Measurements from ENCODE around the gene ZNF747.

The ZNF747 gene

DNA sequence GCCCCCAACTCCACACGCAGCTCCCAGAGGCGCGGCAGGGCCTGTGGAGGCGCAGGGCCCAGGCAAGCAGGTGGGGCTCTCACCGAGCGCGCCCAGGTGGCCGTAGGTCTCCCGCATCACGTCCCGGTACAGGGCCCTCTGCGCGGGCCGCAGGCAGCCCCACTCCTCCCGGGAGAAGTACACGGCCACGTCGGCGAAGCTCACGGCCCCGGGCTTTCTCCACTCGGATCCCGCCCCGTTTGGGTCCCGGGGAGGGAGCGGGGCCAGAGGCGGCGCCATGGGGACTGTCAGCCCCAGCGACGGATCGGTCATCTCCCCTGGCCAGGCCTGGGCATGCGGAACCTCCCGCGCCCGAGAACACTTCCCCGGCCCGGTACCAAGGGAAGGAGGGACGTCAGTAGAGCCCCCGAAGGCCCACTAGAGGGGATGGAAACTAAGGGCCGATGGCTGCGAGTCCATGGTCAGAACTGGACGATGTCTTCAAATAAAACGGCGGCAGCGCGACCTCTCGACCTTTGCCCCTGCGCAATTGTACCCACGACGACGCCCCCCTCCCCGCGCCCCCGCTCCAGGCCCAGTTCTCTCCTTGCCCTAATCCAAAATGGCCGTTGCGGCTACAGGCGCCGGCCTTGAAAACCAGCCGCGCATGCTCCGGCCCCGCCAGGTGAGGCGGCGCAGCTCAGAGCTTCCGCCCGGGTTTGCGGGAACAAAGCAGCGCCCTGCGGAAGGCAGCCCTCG is at the start of gene ZNF747:
ZNF747 (minus strand) TSS at position 491 of the 738 bp plus-strand sequence; CDS start at position 312, 179 bp downstream.
- DNase-seq, result peak; percentile 85

DNA sequence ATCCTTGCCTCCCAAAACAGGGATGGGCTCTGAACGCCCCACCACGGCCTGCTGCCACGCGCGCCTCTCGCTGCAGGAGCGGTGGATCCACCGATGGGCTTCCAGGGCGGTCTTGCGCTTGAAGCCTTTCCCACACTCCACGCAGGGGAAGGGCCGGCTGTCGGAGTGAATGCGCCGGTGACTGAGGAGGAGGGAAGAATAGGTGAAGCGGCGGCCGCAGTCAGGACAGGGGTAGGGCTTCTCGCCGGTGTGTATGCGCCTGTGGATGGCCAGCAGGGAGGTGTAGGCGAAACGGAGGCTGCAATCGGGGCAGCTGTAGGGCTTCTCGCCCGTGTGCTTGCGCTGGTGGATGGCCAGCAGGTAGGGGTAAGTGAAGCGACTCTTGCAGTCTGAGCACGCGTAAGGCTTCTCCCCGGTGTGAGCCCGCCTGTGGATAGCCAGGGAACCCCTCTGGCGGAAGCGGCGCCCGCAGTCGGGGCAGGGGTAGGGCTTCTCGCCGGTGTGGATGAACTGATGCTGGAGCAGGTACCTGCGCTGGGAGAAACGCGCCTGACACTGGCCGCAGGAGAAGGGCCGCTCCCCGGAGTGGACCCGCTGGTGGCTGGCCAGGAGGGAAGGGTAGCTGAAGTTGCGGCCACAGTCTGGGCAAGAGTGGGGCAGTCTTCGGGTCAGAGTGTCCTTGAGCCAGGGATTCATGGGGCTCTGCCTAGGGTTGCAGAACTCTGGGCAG is 48.1 kb upstream of the ZNF747 start:
- no peak for DNase-seq

DNA sequence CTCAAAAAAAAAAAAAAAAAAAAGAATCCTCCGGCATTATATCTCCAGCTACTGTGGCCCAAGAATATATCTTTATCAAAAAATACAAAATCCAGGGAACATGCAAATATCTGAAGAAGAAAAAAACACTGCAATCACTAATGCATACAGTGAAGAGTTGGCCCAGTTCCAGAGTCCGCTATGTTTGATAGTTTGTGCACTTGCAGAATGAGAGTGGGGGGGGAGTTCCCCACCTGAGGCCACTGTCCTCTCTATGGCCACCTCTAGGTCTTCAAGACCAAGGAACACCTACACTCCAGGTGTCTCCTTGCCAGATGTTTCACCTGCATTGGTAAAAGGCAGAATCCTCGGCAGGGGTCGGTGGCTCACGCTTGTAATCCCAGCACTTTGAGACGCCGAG is 46.8 kb upstream of the ZNF747 start:
- peak; percentile 3 for DNase-seq

DNA sequence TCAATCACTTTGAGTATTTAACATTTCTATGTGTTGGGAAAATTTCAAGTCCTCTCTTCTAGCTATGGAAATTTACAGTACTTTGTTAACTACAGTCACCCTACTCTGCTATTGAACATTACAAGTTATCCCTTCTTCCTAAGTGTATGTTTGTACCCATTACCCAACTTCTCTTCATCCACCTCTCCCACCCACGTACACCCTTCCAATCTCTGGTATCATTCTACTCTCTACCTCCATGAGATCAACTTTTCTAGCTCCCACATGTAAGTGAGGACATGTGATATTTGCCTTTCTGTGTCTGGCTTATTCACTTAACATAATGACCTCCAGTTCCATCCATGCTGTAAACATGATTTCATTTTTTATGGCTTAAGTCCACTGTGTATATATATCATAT is 40.0 kb upstream of the ZNF747 start:
- no peak for DNase-seq

DNA sequence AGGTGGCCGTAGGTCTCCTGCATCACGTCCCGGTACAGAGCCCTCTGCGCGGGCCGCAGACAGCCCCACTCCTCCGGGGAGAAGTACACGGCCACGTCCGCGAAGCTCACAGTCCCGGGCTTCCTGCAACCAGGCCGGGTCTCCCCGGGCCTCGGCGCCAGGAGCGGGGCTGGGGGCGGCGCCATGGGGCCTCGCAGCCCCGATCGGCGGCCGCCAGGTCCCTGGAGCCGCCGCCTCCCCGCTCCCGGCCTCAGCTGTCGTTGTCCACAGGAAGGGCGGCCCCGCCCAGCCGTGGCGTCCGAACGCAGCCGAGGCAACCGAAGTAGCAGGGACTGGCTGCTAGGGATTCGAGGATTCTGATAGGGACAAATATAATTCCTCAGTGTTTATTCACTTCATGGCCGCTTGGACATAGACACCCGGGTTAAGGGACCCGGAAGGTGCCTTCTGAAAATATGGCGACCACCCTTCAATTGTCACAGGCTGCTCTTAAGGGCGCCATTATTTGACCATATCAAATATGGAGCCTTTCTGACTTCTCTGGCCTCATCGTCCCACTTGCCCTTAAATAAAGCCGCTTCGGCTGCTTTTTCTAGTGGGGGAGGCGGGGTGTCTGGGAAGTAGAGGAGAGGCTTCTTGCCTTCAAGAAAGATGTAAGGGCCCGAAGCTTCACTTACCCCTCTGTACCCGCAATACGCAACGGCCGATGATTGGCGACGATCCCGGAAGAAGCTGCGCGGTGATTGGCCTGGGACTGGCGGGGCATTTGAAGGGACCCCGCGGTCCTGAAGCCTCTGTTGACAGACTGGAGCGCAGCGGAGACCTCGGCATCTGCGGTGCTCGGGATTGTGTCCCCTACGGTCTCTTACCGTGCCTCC is 37.0 kb upstream of the ZNF747 start, which contains the start of gene ZNF688:
ZNF688 (minus strand) TSS at position 270 of the 878 bp plus-strand sequence; CDS start at position 185, 85 bp downstream.
- peak; percentile 99 for DNase-seq

DNA sequence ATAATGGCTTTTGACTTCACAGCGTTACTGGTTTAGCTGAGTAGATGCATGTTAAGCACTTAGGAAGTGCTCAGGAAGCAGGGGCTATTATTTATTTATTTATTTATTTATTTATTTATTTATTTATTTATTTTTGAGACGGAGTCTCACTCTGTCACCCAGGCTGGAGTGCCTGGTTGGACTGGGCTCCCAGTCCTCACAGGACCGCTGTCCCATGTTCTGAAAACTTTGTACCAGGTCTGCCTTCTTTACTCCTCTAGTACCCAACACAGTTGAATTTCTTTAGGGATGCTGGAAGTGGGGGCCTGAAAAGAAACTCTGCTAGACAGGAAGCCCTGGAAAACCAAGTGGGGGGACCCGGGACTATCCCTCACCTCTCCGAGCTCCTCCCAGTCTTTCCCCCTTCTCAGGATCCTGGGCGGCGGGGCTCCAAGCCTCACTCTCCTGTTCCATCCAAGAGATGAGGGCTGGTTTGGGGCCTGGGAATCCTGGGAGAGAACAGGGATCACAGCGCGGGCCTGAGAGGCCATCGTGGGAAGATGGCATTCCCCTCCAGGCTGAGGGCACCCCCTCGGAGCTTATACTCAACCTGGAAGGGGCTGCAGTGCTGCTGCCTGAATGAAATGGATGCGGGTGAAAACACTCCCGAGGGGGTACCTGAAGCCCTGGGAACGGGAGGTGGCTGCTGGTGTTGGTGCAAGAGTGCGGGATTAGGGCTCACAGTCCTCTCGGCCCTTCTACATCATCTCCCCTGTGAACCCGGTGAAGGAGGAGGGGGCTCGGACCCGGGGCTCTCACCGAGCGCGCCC is 36.2 kb upstream of the ZNF747 start:
- peak; percentile 60 for DNase-seq

DNA sequence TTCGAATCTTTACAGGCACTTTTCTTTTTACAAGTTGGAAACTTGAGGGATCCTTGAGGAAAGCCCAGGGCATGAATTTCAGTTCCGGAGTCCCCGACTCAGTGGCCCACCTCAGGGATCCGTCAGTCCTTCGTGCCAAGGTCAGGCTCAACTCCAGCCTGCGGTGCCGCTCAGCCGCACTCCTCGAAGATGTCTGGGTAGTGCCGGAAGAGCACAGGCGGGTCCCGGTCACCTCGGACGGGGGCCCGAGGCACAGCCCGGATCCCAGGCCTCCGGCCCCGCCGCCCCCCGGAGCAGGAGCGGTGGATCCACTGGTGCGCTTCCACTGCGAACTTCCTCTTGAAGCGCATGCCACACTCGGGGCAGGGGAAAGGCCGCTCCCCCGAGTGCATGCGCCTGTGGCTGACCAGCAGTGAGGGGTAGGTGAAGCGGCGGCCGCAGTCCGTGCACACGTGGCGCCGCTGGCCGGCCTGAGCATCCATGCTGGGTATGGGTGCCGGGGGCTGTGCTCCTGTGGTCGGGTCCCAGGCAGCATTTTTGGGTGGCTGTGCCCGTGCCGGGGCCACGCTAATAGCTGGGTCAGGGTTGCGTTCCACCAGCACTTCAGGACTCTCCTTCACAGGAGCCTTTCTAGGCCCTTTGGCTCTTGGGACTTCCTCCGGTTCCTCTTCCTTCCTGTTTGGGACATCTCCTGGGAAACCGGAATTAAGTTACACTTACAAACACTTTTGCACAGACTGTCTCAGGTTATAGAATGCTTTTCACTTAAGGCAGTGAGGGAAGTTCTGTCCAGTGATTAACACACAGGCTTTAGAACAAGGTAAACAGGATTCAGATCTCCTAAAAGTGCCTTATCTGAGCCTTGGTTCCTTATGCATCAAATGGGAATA is 35.3 kb upstream of the ZNF747 start:
- DNase-seq, result no peak

DNA sequence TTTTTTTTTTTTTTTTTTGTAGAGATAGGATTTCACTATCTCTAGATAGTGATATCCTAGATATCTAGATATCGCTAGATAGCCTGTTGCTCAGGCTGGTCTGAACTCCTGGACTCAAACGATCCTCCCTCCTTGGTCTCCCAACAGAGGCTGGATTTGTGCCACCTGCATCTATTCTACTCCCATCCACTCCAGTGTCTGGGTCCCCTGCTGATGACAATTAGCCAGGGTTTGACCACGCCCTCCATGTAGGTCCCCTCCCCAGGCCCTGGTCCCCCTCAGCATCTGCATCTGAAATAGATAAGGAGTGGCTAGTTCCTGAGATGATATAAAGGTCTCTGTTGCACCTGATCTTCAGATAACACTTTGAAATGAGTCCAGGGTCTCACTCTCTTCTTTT is 34.6 kb upstream of the ZNF747 start:
- DNase-seq, result no peak

DNA sequence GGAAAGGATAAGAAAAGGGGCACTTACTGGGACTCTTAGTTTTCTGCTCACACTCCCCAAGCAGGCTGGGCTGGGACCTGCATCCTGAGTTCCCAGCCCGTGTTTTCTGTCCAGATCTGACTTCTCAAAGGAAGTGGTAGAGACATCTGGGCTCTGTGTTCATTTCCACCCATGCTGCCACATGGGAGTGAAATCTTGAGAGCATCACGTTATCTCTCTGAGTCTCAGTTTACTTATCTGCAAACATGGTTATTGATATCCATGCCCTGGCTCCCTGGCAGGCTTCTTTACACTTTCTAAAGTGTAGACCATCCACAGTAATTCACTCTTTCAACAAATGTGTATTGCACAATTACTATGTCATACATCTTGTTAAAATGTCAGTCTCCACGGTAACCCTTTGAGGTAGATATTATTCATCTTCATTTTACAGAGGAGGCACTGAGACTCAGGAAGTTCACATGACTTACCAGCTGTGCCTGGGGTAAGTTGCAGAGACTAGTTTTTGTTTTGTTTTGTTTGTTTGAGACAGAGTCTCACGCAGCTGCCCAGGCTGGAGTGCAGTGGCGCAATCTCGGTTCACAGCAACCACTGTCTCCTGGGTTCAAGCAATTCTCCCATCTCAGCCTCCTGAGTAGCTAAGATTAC is 33.5 kb upstream of the ZNF747 start:
- DNase-seq, result no peak

DNA sequence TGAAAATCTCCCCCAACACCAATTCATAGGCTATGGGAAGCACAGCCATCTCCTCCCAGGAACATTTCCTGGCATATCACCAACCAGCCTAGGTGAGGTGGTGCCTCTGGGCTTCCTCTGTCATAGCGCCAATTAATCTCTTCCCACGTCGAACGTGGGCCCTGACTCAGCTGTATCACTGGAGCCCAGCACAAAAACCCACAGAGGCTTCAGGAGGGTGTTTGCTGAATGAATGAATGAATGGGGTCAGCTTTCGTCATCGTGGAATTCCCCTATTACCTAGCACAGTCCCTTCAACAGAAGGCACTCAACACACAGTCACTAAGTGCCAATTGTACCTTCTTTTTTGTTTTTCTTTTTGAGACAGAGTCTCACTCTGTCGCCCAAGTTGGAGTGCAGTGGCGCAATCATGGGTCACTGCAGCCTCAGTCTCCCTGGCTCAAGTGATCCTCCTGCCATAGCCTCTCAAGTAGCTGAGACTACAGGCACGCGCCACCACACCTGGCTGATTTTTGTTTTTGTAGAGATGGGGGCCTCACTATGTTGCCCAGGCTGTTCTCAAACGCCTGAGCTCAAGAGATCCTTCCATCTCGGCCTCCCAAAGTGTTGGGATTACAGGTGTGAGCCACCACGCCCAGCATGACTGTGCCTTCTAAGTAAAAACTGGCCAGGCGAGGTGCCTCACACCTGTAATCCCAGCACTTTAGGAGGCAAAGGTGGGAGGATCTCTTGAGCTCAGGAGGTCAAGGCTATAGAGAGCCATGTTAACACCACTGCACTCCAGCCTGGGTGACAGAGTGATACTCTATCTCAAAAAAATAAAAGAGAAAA is 32.7 kb upstream of the ZNF747 start:
- DNase-seq, result no peak

DNA sequence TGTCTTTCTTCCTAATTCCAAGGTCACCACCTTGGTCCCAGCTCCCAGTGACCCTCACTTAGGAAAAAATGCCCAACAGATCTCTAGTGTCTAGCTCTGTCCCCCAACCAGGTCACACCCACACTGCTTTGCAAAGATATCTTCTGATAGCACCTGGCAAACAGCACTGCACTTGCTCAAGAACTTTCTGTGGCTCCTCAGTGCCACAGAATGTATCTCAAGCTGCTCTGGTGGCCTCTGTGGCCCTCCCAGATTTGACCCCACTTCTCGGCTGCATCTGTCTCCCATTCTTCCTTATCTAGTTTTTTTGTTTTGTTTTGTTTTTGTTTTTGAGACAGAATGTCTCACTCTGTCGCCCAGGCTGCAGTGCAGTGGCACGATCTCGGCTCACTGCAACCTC is 31.9 kb upstream of the ZNF747 start:
- no peak for DNase-seq

DNA sequence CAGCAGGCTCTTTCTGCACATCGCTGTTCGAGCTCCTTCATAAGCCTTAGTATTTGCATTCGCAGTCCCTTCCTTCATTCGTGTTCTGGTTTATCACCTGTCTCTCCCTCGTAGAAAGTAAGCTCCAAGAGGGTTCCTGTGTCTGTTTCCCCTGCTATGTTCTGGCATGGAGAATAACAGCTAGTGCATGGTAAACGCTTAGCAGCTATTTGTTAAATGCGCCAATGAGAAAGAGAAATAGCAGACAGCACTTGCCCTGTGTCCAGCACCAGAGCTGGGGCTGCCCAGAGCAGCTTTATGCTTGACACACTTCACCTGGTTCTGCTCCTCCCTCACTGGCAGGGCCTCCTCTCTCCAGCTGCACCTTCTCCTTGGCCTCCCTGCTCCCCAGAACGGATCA is 31.3 kb upstream of the ZNF747 start:
- no peak for DNase-seq

DNA sequence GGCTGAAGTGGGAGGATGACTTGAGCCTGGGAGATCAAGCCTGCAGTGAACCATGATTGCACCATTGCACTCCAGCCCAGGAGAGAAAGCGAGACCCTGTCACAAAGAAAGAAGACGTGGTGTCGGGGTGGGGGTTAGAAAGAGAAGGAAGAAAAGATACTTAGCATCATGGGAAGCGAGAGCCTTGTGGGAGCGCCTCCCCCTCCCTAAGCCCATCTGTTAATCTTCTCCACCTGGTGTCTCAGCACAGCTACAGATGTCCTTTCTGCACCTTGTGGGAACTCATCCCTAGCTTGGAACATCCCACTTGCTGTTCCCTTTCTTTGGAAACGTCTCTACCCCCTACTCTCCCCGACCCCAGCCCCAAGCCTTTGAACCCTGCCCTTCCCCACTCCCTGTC is 30.9 kb upstream of the ZNF747 start:
- DNase-seq, result no peak

DNA sequence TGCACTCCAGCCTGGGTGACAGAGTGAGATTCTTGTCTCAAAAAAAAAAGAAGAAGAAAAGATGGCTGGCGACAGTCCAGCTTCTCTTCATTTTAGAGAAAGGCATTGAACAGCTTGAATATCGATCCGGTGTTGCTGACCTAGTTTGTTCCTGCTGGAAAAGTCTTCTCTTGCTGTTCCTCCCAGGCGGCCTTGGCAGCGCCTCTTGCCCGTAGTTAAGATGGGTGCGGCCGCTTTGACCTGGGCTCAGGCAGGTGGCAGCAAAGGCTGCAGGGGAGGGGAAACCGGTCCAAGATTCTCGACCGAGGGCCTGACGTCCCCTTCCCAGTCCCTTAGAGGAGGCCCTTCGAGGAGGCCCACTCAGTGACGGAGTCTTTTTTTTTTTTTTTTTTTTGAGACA is 27.4 kb upstream of the ZNF747 start:
- DNase-seq, result no peak

DNA sequence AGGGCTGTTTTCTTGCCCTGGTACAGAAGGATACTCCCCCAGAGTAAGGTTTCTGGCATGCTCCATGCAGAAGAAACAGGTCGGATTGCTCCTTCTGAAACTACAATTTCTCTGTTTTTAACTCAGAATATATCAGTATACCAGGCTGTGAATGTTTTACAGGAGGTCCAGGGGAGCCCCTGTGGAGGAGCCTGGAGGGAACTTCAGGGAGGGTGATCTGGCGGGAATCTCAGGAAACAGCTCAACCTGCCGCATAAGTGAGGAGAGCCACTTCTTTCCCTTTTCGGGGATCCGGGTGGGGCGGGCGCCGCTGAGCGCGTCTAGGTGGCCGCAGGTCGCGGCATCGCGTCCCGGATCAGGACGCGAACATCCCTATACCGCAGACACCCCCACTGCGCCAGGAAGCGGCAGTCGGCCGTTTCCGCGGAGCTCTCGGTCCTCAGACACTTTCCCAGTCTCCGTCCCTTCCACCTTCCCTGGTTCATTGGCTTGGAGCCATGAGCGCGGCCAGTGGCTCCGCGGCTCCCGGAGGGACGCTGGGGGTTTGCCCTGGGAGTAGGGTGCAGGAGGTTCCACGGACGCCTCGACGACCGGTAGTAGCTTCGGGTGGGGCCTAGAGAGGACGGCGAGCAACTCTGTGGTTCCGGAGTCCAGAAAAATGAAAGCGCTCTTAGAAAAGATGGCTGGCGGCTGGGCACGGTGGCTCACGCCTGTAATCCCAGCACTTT is 26.6 kb upstream of the ZNF747 start:
- DNase-seq, result no peak

DNA sequence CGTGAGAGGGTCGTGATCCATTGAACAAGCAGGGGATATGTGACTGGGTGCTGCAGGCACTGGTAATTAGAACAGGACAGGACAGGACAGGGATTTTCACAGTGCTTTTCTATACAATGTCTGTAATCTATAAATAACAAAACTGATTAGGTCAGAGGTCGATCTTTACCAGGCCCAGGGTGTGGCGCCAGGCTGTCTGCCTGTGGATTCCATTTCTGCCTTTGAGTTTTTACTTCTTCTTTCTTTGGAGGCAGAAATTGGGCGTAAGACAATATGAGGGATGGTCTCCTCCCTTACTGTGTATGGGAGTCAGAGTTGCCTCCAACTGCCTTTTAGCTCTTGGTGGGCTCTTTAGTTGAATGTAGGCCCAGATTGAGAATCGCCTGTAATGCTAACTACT is 25.0 kb upstream of the ZNF747 start:
- DNase-seq, result no peak

DNA sequence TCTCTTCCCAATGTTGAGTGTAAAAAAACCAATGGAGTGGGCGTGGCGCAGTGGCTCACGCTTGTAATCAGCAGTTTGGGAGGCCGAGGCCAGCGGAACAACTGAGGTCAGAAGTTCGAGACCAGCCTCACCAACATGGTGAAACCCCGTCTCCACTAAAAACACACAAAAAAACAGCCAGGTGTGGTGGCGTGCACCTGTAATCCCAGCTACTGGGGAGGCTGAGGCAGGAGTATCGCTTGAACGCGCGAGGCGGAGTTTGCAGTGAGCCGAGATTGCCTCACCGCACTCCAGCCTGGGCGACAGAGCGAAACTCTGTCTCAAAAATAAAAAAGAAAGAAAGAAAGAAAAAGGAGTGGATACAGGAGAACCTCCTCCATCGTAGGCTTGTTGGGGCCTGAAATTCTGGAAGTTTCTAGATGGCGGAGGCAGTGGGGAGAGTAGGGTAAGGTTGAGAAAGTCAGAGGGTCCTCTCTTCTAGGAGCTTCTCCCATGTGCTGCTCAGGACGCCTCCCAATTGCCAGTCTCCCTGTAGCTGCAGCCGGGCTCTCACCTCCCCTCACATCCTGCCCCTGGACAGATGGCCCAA is 24.2 kb upstream of the ZNF747 start:
- no peak for DNase-seq

DNA sequence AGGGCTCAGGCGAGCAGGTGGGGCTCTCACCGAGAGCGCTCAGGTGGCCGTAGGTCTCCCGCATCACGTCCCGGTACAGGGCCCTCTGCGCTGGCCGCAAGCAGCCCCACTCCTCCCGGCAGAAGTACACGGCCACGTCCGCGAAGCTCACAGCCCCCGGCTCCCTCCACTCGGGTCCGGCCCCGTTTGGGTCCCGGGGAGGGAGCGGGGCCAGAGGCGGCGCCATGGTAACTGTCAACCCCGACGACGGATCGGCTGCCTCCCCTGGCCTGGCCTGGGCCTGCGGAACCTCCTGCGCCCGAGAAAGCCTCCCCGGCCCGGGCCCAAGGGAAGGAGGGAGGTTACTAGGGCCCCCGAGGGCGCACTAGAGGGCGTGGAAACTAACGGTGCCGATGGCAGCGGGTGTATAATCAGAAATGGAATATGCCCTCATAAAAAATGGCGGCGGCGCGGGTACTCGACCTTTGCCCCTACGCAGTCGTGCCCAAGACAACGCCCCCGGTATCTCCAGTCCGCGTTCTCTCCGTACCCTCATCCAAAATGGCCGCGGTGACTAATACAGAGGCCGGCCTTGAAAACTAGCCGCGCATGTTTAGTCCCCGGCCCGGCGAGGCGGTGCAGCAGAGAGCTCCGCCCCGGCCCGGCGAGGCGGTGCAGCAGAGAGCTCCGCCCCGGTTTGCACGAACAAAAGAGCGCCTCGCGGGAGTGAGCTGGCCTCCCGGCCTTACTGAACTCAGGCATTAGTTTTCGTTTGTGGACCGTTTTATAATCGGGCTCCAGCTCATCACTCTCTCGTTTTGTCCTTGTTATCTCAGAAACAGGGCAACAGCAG is 23.5 kb upstream of the ZNF747 start, which contains the start of gene ZNF764:
ZNF764 (minus strand) TSS at position 418 of the 832 bp plus-strand sequence; CDS start at position 226, 192 bp downstream.
- peak; percentile 96 for DNase-seq

Measured in DMS79 treated with DMSO at 0.1 percent for 48 hours (cell line).